A549 (cell line): Measurements from ENCODE around the gene VPS35L. TPM values are rescaled to one million over a fixed set of nuclear protein-coding genes. Genes with fewer than 3 reads are reported as not detected.

ENCODE experiments used
- ATOH8 ChIP-seq: fragments of 250-450 bp; sonication (Bioruptor Pico); IDR thresholded peaks from 2 replicates; pipeline ENCODE4 v1.5.0; 2020; ENCODE audit warnings: low read depth, mild to moderate bottlenecking, moderate library complexity
- CHD2 ChIP-seq: fragments of 150-350 bp; IDR thresholded peaks from 2 replicates; pipeline ENCODE4 v1.6.1; 2014; ENCODE audit warnings: low read length; ENCODE audit not compliant: partially characterized antibody
- CHD4 ChIP-seq: fragments of 200-600 bp; sonication (generic); IDR thresholded peaks from 2 replicates; pipeline ENCODE4 v1.6.1; 2016; ENCODE audit warnings: antibody characterized with exemption, mild to moderate bottlenecking, borderline replicate concordance
- EHF ChIP-seq: fragments of 250-450 bp; sonication (Bioruptor Pico); IDR thresholded peaks from 2 replicates; pipeline ENCODE4 v1.5.0; 2020; ENCODE audit warnings: mild to moderate bottlenecking
- EP300 ChIP-seq, 2 experiments: fragments of >200 bp; sonication (Bioruptor Twin); formaldehyde crosslinking; IDR thresholded peaks; 2 replicates in 1 of 2; 3 replicates in 1 of 2; pipeline ENCODE4 v1.6.1; 2016 to 2017
- FOSB ChIP-seq: fragments of 250-450 bp; sonication (Bioruptor Pico); IDR thresholded peaks from 2 replicates; pipeline ENCODE4 v1.5.0; 2020; ENCODE audit warnings: mild to moderate bottlenecking, moderate library complexity
- FOXS1 ChIP-seq: fragments of 250-450 bp; sonication (Bioruptor Pico); IDR thresholded peaks from 2 replicates; pipeline ENCODE4 v1.5.0; 2020; ENCODE audit warnings: mild to moderate bottlenecking, moderate library complexity
- GATA3 ChIP-seq: IDR thresholded peaks from 2 replicates; pipeline ENCODE4 v1.6.1; 2012; ENCODE audit warnings: borderline replicate concordance
- HMGXB4 ChIP-seq: fragments of 250-450 bp; sonication (Bioruptor Pico); IDR thresholded peaks from 2 replicates; pipeline ENCODE4 v1.5.0; 2021; ENCODE audit warnings: mild to moderate bottlenecking, moderate library complexity, borderline replicate concordance
- JUNB ChIP-seq: fragments of >200 bp; sonication (Bioruptor Twin); formaldehyde crosslinking; IDR thresholded peaks from 2 replicates; pipeline ENCODE4 v1.6.1; 2016
- MAFK ChIP-seq: fragments of 450-650 bp; IDR thresholded peaks from 2 replicates; pipeline ENCODE4 v1.6.1; 2014; ENCODE audit not compliant: partially characterized antibody
- MAX ChIP-seq: IDR thresholded peaks from 2 replicates; pipeline ENCODE4 v1.6.1; 2012
- MAZ ChIP-seq: fragments of 150-350 bp; IDR thresholded peaks from 2 replicates; pipeline ENCODE4 v1.6.1; 2014; ENCODE audit warnings: antibody characterized with exemption, low read depth, low read length, borderline replicate concordance
- NR3C1 ChIP-seq: fragments of >200 bp; sonication (Bioruptor Twin); formaldehyde crosslinking; IDR thresholded peaks from 3 replicates; pipeline ENCODE4 v1.6.1; 2017
- PHF8 ChIP-seq: fragments of 200-600 bp; sonication (generic); IDR thresholded peaks from 2 replicates; pipeline ENCODE4 v1.6.1; 2016; ENCODE audit warnings: low read depth, mild to moderate bottlenecking, antibody characterized with exemption, moderate library complexity, borderline replicate concordance
- POLR2AphosphoS2 ChIP-seq: conservative IDR thresholded peaks from 2 replicates; pipeline ENCODE4 v1.6.1; 2012; ENCODE audit warnings: low read length, improper control_type of control experiment, inconsistent platforms
- RARB ChIP-seq: fragments of 250-450 bp; sonication (Bioruptor Pico); IDR thresholded peaks from 2 replicates; pipeline ENCODE4 v1.8.0; 2021; ENCODE audit warnings: mild to moderate bottlenecking, moderate library complexity
- REST ChIP-seq: fragments of 200-600 bp; sonication (generic); IDR thresholded peaks from 2 replicates; pipeline ENCODE4 v1.6.1; 2016; ENCODE audit warnings: antibody characterized with exemption, mild to moderate bottlenecking, moderate library complexity
- RFX5 ChIP-seq: fragments of 450-650 bp; IDR thresholded peaks from 2 replicates; pipeline ENCODE4 v1.7.1; 2014; ENCODE audit warnings: antibody characterized with exemption, mild to moderate bottlenecking, moderate library complexity
- RNF2 ChIP-seq: fragments of 200-600 bp; sonication (generic); IDR thresholded peaks from 2 replicates; pipeline ENCODE4 v1.6.1; 2016; ENCODE audit warnings: low read depth, mild to moderate bottlenecking, antibody characterized with exemption, moderate library complexity, borderline replicate concordance
- SREBF2 ChIP-seq: fragments of 450-650 bp; IDR thresholded peaks from 2 replicates; pipeline ENCODE4 v1.6.1; 2014; ENCODE audit warnings: mild to moderate bottlenecking, moderate library complexity
- TFCP2L1 ChIP-seq: fragments of 250-450 bp; sonication (Bioruptor Pico); IDR thresholded peaks from 2 replicates; pipeline ENCODE4 v1.5.0; 2021; ENCODE audit warnings: mild to moderate bottlenecking
- TP53 ChIP-seq: fragments of 250-450 bp; sonication (Bioruptor Pico); IDR thresholded peaks from 2 replicates; pipeline ENCODE4 v1.5.0; 2021; ENCODE audit warnings: mild to moderate bottlenecking, moderate library complexity
- ZC3H11A ChIP-seq: fragments of 450-650 bp; IDR thresholded peaks from 2 replicates; pipeline ENCODE4 v1.6.1; 2014; ENCODE audit warnings: antibody characterized with exemption, mild to moderate bottlenecking
- ZFP36 ChIP-seq: fragments of 450-650 bp; IDR thresholded peaks from 2 replicates; pipeline ENCODE4 v1.6.1; 2014; ENCODE audit warnings: borderline replicate concordance; ENCODE audit not compliant: partially characterized antibody
- ZSCAN20 ChIP-seq: fragments of 250-450 bp; sonication (Bioruptor Pico); IDR thresholded peaks from 2 replicates; pipeline ENCODE4 v1.8.0; 2022; ENCODE audit warnings: mild to moderate bottlenecking, moderate library complexity
- polyA plus RNA-seq, 4 experiments: library from polyadenylated mRNA; depleted of rRNA in 3 of 4; stranded (reverse); fragments of >200 nt; fragmentation: RNase III in 1 of 4; extraction: RNeasy Plus Mini Kit Qiagen cat#74134 plus additional on column Dnase treatment in 1 of 4; gene quantifications; 2 replicates in 3 of 4; 3 replicates in 1 of 4; pipeline ENCODE4 v1.2.3, GENCODE V29; 2011 to 2017

The VPS35L gene
- polyA plus RNA-seq, 2 of the 4 experiments (the other 2 are of a cell fraction) = 38.4 to 47.7 TPM

GRCh38 chr16:19523559-19524355 lies 31.7 kb upstream of the VPS35L start, which contains the start of gene CCP110 (continued):
- TF ChIP-seq MAFK (no peak), CHD2 (no peak), FOXS1 (CRISPR knock-in tag) (no peak), TP53 (no peak), EHF (CRISPR knock-in tag) (no peak), POLR2AphosphoS2 (no peak), RNF2 (no peak), RFX5 (no peak), HMGXB4 (CRISPR knock-in tag) (no peak), JUNB (no peak), ZFP36 (no peak), ZSCAN20 (no peak), PHF8 (peak; percentile 64; the same call in 1 of the 2 replicates), REST (no peak), FOSB (CRISPR knock-in tag) (no peak), MAX (peak; percentile 50), TFCP2L1 (CRISPR knock-in tag) (no peak), MAZ (no peak), GATA3 (no peak), NR3C1 (no peak), ATOH8 (CRISPR knock-in tag) (no peak), ZC3H11A (no peak), SREBF2 (no peak), EP300 (IDR thresholded peaks at IDR 0.05) (no peak), RARB (no peak), CHD4 (no peak)
